Parathyroid adenoma (tissue), 2 donors: Measurements from ENCODE around the gene ARMC9.

Experiments
- H2AFZ ChIP-seq: fragments of 300-600 bp; sonication (generic); one replicate; pipeline ENCODE4 v1.7.0; 2017; ENCODE audit warnings: antibody characterized with exemption, mild to moderate bottlenecking
- H3K27ac ChIP-seq: fragments of 300-600 bp; sonication (generic); one replicate; pipeline ENCODE4 v1.7.0; 2017
- H3K27me3 ChIP-seq: fragments of 300-600 bp; sonication (generic); one replicate; pipeline ENCODE4 v1.7.0; 2017; ENCODE audit warnings: low read length; ENCODE audit not compliant: control insufficient read depth, insufficient read depth
- H3K36me3 ChIP-seq: fragments of 300-600 bp; sonication (generic); one replicate; pipeline ENCODE4 v1.7.0; 2017; ENCODE audit warnings: low read length; ENCODE audit not compliant: control insufficient read depth, insufficient read depth
- H3K4me1 ChIP-seq: fragments of 300-600 bp; sonication (generic); one replicate; pipeline ENCODE4 v1.7.0; 2017; ENCODE audit warnings: control low read depth
- H3K4me2 ChIP-seq: fragments of 300-600 bp; sonication (generic); one replicate; pipeline ENCODE4 v1.7.0; 2017; ENCODE audit warnings: low read length
- H3K4me3 ChIP-seq: fragments of 300-600 bp; sonication (generic); one replicate; pipeline ENCODE4 v1.7.0; 2017; ENCODE audit warnings: low read depth, low read length
- H3K79me2 ChIP-seq: fragments of 300-600 bp; sonication (generic); one replicate; pipeline ENCODE4 v1.7.0; 2017; ENCODE audit warnings: control low read depth
- H3K9ac ChIP-seq: fragments of 300-600 bp; sonication (generic); one replicate; pipeline ENCODE4 v1.7.0; 2017; ENCODE audit warnings: mild to moderate bottlenecking
- H3K9me3 ChIP-seq: fragments of 300-600 bp; sonication (generic); one replicate; pipeline ENCODE4 v1.7.0; 2017; ENCODE audit warnings: low read length; ENCODE audit not compliant: control insufficient read depth
- TF ChIP-seq, protein P1 (sequence below): fragments of 300-600 bp; sonication (generic); IDR thresholded peaks from one replicate; pipeline ENCODE4 v1.7.0; 2017; ENCODE audit warnings: antibody characterized with exemption, mild to moderate bottlenecking
- donor health status: primary hyperparathyroidism.

ARMC9 gene

GRCh38 chr2:231272991-231273390 lies 74.6 kb downstream of the ARMC9 start:
- no peak overlapping the region for H3K4me3 ChIP-seq
- H3K27ac ChIP-seq, result peak overlapping the region; percentile 38
- peak overlapping the region; percentile 18 for H3K4me2 ChIP-seq
- H3K36me3 ChIP-seq, result no peaks in the 10 kb centered on the region
- H2AFZ ChIP-seq, result peak overlapping the region; percentile 43
- H3K9ac ChIP-seq, result no peak overlapping the region
- H3K9me3 ChIP-seq, result no peaks in the 10 kb centered on the region
- H3K4me1 ChIP-seq, result peaks cover 6% of the 10 kb centered on the region
- no peaks in the 10 kb centered on the region for H3K27me3 ChIP-seq
- TF ChIP-seq, protein P1, sequence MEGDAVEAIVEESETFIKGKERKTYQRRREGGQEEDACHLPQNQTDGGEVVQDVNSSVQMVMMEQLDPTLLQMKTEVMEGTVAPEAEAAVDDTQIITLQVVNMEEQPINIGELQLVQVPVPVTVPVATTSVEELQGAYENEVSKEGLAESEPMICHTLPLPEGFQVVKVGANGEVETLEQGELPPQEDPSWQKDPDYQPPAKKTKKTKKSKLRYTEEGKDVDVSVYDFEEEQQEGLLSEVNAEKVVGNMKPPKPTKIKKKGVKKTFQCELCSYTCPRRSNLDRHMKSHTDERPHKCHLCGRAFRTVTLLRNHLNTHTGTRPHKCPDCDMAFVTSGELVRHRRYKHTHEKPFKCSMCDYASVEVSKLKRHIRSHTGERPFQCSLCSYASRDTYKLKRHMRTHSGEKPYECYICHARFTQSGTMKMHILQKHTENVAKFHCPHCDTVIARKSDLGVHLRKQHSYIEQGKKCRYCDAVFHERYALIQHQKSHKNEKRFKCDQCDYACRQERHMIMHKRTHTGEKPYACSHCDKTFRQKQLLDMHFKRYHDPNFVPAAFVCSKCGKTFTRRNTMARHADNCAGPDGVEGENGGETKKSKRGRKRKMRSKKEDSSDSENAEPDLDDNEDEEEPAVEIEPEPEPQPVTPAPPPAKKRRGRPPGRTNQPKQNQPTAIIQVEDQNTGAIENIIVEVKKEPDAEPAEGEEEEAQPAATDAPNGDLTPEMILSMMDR, result no peak
- H3K79me2 ChIP-seq, result no peaks in the 10 kb centered on the region

DNA sequence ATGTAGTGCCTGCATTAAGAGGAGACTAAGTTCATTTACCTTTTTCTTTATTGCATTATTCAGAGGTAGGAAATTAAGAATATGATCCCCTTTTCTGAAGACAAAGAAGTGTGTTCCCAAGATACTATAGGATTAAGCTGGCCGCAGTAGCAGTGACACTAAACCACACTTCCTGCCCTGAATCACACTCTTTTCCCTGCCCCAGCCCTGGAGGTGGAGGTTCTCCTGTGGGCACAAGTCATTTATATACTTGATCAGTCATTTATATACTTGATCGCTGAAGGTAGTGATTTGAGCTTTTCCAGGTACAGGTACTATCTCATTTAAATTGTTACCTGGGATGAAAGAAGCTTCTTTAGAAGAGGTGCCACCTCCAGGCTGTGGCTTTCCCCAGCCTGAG lies 78.6 kb downstream of the ARMC9 start:
- TF ChIP-seq, protein P1, result no peak
- Histone ChIP-seq H3K79me2 (no peaks in the 10 kb centered on the region), H3K36me3 (no peaks in the 10 kb centered on the region), H3K4me2 (no peak overlapping the region), H3K27ac (no peak overlapping the region), H3K4me1 (peaks cover 6% of the 10 kb centered on the region), H3K4me3 (no peak overlapping the region), H2AFZ (no peak overlapping the region), H3K9me3 (no peaks in the 10 kb centered on the region), H3K27me3 (no peaks in the 10 kb centered on the region), H3K9ac (no peak overlapping the region)

- Histone ChIP-seq H3K9ac (no peak overlapping the region), H3K27ac (no peak overlapping the region)
Measured at GRCh38 chr2:231277962-231278361, 79.5 kb downstream of the ARMC9 start.

DNA sequence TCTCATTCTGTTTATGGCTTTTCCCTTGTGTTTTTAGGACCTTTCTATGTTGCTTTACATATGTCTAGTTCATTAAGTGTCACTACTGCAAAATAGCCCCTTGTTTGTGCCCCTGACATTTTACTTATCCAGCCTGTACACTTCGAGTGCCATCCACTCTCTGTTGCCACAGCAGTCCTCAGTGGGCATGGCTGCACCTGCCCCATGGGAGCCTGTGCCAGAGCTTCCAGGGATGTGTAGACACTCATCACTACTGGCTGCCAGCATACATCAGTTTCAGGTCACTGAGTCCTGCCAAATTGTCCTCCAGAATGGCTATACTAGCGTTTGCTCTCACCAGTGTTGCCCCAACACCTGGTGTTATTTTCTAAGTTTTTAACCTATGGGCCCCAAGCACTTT lies 80.4 kb downstream of the ARMC9 start:
- Histone ChIP-seq H3K27me3 (no peaks in the 10 kb centered on the region), H3K9ac (no peak overlapping the region), H3K4me1 (no peaks in the 10 kb centered on the region), H3K27ac (no peak overlapping the region), H3K36me3 (no peaks in the 10 kb centered on the region), H3K4me3 (no peak overlapping the region), H3K9me3 (no peaks in the 10 kb centered on the region), H2AFZ (no peak overlapping the region), H3K79me2 (no peaks in the 10 kb centered on the region), H3K4me2 (no peak overlapping the region)
- TF ChIP-seq, protein P1, result no peak

More at GRCh38 chr2:231277962-231278361, 79.5 kb downstream of the ARMC9 start:
- Histone ChIP-seq H3K36me3 (no peaks in the 10 kb centered on the region), H3K27me3 (no peaks in the 10 kb centered on the region), H3K9me3 (no peaks in the 10 kb centered on the region), H3K4me3 (no peak overlapping the region), H3K4me1 (peaks cover 6% of the 10 kb centered on the region), H3K4me2 (no peak overlapping the region), H3K79me2 (no peaks in the 10 kb centered on the region), H2AFZ (no peak overlapping the region)
- TF ChIP-seq, protein P1, result no peak

DNA sequence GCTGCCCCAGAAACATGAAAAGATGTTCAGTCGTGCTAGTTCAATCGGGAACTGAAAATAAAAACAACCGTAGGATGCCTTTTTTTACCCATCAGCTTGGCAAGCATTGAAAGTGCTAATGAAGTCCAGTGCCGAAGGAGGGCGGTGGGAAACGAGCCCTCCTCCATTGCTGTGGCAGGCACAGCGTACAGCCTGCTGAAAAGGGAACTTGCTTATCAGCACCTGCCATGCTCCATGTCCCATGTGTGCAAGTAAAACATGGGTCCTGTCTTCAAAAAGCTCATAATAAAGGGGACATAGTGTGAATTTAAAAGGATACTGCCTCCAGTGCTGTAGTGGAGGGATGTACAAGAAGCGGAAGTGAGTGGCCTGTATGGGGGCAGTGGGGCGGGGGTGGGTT lies 82.4 kb downstream of the ARMC9 start:
- H2AFZ ChIP-seq, result no peak overlapping the region
- no peak overlapping the region for H3K4me3 ChIP-seq
- H3K9me3 ChIP-seq, result no peaks in the 10 kb centered on the region
- no peaks in the 10 kb centered on the region for H3K79me2 ChIP-seq
- H3K27me3 ChIP-seq, result no peaks in the 10 kb centered on the region
- no peaks in the 10 kb centered on the region for H3K4me1 ChIP-seq
- no peaks in the 10 kb centered on the region for H3K36me3 ChIP-seq
- no peak overlapping the region for H3K27ac ChIP-seq
- H3K4me2 ChIP-seq, result no peak overlapping the region
- no peak overlapping the region for H3K9ac ChIP-seq
- TF ChIP-seq, protein P1, result no peak
